GM20431 (cell line): ENCODE measurements around the gene UMPS.

Experiments
- in situ Hi-C: fragments of 300-500 bp; cut with MseI, MboI; formaldehyde crosslinking; loops from one replicate; pipeline ENCODE4 v1.15.0; 2020; ENCODE audit warnings: low sequenced_read_pairs; ENCODE audit not compliant: unreplicated experiment

UMPS gene

DNA sequence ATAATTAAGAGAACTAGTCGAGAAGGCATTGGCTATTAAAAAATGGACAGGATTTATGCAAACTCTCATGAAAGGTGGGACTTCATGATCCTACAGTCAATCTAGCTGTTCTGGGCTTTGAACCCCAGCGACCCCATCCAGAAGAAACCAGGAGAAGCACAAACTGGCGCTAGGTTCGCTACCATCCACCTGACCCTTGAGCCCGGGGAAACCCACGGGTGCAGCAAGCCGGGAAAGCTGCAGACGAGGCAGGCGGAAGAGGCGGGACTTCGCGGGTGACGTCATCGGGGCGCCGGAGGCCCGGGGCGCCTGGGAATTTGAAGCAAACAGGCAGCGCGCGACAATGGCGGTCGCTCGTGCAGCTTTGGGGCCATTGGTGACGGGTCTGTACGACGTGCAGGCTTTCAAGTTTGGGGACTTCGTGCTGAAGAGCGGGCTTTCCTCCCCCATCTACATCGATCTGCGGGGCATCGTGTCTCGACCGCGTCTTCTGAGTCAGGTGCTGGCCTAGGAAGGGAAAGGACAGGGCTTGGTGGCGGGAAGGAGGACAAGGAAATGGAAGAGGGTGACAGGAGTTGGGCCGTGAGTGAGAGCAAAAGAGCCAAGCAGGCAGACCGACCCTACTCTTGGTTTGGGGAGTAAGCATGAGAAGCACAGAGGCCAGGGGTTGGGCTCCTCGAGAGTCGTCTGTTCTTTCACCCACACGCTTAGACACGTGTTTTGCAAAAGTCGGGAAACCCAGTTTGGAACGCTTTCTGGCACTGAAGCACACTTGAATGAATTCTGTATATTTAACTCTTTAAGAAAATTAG, at the start of gene UMPS:
Gene UMPS (plus strand): TSS at position 324 of the 812 bp plus-strand sequence. CDS start 20 bp downstream, at position 344.
- in situ Hi-C loops: no loop called here

- in situ Hi-C loops: loop anchor here (10.0 kb wide), 1 partner anchor 116 kb away; no protein-coding TSS in a partner anchor
These were observed 49.7 kb upstream of the UMPS start for GRCh38 chr3:124680521-124680920.

- in situ Hi-C loops: loop anchor here (10.0 kb wide), 1 partner anchor 117 kb away; no protein-coding TSS in a partner anchor
These were observed 48.0 kb upstream of the UMPS start for GRCh38 chr3:124682263-124682662.

GRCh38 chr3:124684459-124684858, 45.8 kb upstream of the UMPS start:
- in situ Hi-C loops: loop anchor here (10.0 kb wide), 1 partner anchor 120 kb away; no protein-coding TSS in a partner anchor

- in situ Hi-C loops: loop anchor here (10.0 kb wide), 1 partner anchor 120 kb away; no protein-coding TSS in a partner anchor
These were observed 45.2 kb upstream of the UMPS start for GRCh38 chr3:124685067-124685466.

DNA sequence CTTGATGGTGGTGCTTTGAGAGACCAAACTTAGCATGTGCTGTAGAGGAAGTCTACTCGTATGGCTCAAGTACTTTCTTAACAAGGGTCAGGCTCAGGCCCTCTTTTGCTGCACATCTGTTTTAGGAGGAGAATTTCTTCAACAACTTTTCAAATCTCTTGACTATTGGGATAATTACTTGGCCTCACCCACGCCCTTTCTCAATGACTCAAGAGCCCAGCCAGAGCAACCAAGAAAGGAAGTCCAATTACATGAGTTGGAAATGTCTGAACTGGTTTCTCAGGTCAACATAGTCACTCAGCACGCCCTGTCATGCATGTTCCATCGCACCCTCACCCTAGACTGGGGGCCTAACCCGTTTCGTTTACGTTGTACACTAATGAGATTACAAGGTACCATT, 44.8 kb upstream of the UMPS start:
- in situ Hi-C loops: loop anchor here (10.0 kb wide), 1 partner anchor 121 kb away; no protein-coding TSS in a partner anchor

DNA sequence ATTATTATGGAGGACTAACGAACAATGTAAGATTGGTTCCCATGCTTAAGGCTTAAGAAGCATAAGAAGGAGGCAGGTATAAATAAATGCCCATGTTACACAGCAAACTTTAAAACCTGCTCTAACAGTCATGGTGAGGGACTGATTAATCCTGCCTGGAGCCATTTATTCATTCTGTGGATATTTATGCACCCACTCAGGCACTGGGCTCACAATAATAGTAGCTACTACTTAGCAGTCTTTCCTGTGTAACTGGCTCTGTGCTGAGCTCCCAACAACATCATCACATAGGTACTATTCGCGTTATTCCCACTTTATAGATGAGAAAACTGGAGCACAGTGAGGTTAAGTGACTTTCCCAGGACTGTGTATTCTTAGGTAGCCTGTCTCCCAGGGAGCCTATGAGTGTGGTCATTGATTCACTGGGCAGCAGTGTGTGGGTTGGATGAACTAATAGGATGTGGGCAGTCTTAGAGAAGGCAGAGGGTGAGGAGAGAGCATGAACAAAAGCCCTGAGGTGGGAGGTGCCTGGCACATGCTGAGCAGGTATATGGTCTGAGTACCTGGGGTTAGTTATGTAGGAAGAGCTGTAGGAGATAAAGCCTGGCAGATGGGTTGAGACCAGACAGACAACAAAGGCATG, 44.1 kb upstream of the UMPS start:
- in situ Hi-C loops: loop anchor here (10.0 kb wide), 1 partner anchor 121 kb away; no protein-coding TSS in a partner anchor

DNA sequence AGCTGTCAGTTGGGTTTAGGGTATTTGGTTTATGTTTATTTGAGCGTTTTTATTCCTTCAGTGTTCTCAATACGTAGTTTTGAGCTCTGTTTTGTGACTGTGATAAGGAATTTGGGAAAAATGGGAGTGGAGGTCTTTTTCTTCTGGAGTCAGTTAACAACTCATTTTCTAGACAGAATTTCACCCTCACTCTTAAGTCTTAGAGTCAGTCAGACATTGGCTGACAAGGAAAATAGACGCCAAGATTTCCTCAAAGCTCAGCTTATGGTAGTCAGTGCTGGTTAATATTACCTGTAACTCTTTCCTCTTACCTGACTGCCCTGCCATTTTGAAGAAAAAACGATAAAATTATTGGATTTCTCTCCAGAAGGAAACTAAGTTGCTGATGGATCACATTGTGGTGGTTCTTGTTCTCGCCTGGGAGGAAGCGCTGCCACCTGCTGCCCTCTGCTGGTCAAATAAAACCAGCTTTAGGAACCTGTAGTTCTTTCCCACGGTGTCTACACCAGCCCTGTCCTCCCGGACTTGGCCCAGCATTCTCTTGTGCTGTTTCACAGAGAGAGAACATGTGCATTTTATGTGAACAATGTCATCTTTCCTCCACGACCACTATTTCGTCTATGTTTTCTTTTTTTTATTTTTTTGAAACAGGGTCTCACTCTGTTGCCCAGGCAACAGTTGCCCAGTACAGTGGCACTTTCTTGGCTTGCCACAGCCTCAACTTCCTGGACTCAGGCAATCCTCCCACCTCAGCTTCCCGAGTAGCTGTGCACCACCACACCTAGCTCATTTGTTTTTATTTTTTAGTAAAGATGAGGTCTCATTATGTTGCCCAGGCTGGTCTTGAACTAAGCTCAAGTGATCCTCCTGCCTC, 41.4 kb upstream of the UMPS start:
- in situ Hi-C loops: loop anchor here (10.0 kb wide), 1 partner anchor 124 kb away; no protein-coding TSS in a partner anchor

- in situ Hi-C loops: no loop called here
These were observed 38.7 kb upstream of the UMPS start for GRCh38 chr3:124691599-124691998.

GRCh38 chr3:124694486-124694885, 35.8 kb upstream of the UMPS start:
- in situ Hi-C loops: no loop called here

- in situ Hi-C loops: no loop called here
These were observed 34.9 kb upstream of the UMPS start for GRCh38 chr3:124695369-124695768.

DNA sequence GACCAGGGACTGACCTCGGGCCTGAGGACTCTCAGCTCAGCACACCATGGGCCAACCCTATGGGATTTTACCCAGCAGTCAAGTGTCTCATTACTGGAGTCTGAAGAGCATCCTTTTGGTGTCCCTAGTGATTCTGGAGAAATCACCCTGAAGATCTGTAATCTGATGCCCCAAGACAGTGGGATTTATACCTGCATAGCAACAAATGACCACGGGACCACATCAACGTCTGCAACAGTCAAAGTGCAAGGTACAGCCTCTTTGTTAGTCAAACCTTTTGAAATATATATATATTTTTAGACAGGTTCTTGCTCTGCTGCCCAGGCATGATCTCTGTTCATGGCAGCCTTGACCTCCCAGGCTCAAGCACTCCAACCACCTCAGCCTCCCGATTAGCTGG, 34.2 kb upstream of the UMPS start:
- in situ Hi-C loops: no loop called here

GRCh38 chr3:124697302-124697701, 33.0 kb upstream of the UMPS start:
- in situ Hi-C loops: no loop called here

DNA sequence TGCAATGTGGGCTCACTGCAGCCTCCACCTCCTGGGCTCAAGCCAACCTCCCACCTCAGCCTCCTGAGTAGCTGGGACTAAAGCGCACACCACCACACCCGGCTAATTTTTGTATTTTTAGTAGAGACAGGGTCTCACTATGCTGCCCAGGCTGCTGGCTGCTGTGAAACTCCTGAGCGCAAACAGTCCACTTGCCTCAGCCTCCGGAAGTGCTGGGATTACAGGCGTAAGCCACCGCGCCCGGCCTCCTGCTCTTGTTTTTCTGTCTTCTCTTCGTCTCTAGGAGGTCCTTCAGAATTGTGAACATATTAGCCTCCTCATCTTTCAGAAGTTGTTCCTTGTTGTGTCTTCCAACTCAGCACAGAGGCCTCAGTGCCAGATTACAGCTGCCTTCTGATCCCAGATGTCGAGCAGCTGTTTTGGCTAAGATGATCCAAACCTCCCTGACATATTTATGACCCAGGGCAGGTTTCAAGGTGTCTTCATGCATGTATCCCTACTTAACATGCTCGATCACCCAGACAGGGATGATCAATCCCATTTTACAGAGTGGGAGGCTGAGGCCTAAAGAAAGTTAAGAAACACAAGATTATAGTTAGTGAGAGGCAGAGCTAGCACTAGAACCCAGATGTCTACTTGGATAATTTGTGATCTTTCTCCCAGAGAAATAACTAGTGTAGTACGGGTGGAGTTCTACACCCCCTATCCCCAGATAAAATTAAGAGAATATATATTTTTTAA, 32.1 kb upstream of the UMPS start:
- in situ Hi-C loops: no loop called here

GRCh38 chr3:124699051-124699450, 31.2 kb upstream of the UMPS start:
- in situ Hi-C loops: no loop called here

DNA sequence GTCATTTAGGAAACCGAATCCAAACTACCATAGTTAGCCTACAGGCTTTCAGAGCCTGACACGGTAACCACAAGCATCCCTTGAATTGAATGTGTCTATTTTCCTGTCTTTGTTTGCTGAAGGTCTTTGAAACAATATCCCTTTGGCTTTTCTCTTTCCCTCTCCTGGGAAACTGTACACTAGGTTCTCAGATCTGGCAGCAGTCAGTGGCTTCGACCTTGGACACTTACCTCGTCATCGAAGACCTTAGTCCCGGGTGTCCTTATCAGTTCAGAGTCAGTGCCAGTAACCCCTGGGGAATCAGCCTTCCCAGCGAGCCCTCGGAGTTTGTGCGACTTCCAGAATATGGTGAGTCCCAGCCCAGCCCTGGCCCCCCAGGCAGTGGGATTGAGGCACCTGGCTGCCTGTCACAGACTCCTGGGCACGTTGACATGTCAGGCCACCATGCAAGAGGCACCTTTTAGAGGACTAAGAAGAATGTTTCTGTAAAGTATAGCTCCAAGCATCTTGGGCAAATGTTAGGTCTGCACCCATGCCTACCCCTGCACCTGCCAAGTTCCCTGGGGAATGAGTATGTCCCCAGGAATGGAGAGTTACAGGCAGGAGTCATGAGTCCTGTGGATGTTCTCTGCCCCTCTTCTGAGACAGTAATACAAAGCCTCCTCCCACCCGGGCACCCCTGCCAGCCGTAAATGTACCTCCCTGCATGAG, 30.4 kb upstream of the UMPS start:
- in situ Hi-C loops: no loop called here

DNA sequence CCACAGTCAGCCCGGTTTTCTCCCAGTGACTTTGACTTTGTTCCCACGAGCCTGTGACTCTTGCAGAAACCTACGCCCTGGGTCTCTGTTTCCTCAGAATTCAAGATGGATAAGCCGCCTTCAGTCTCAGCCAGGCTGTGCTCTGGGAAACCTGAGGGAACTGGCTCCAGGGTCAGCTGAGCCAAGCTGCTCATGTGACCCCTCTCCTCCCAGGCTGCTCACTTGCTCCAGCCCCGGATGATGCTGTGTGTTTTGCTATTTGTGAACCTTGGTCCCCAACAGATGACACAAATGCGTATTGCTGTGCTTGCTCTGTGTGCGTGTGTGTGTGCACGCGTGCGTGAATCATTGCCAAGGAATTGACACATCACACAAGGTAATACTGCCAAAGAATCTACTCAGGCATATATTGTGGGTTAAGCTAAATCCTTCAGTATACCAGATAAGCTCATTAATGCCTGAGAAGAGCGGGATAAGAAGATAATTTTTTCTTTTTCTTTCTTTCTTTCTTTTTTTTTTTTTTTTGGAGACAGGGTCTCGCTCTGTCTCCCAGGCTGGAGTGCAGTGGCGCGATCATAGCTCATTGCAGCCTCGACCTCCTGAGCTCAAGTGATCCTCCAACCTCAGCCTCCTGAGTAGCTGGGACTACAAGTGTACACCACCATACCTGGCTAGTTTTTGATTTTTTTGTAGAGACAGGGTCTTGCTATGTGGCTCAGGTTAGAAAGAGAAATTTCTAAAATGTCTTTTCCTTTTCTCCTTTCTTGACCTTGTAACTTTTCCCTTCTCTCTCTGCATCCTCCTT, 29.2 kb upstream of the UMPS start:
- in situ Hi-C loops: no loop called here

DNA sequence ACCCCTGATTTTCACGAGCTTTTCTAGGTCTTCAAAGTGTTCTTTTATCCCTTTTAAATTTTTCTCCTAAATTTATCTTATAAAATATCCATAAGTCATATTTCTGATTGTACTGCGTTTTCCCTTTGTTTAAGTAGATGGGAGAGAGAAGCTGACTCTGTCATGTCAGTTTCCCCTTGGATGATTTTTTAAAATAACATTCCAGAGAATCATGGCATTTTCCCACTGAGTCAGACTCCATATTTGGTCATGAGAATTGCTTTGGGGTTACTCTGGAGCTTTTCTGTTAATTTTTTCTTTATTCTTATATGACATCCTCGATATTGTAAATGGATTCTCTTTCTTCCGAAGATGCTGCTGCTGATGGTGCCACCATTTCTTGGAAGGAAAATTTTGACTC, 28.6 kb upstream of the UMPS start:
- in situ Hi-C loops: no loop called here
